HCT116 (cell line): Measurements from ENCODE around the gene ERBB4. TPM values are rescaled to one million over a fixed set of nuclear protein-coding genes. Genes with fewer than 3 reads are reported as not detected.

ENCODE experiments used
- ATAC-seq: fragments of 200-7000 bp; cut with Tn5 transposase; 2 replicates; pipeline ENCODE4 v1.9.1; 2020; ENCODE audit warnings: mild to moderate bottlenecking, moderate library complexity
- BruUV-seq: library from RNA; stranded (reverse); fragments of 400-500 nt; replicated peaks from 2 replicates; lab custom pipeline; 2021; lab: Mats Ljungman, UMichigan
- CTCF ChIA-PET: fragments of 300-600 bp; sonication (Branson Sonifier 250); formaldehyde crosslinking; loops from one replicate; lab custom pipeline; 2021; ENCODE audit warnings: antibody characterized with exemption; lab: Charles Lee
- POLR2A ChIA-PET: fragments of 300-600, 350-600 bp; sonication (Branson Sonifier 250); formaldehyde crosslinking; loops from one replicate; lab custom pipeline; 2021; ENCODE audit warnings: antibody characterized with exemption; lab: Charles Lee
- RAD21 ChIA-PET, 2 experiments: fragments of 300-600 bp; sonication (Branson Sonifier 250); formaldehyde crosslinking; loops; one replicate each; lab custom pipeline; 2023; ENCODE audit warnings: low total read pairs in 2 of 2; ENCODE audit not compliant: uncharacterized antibody in 2 of 2, unreplicated experiment in 2 of 2, low non-redundant PET in 1 of 2; lab: Charles Lee
- DNase-seq: peaks from one replicate; pipeline ENCODE4 v3.0.0-alpha.2; 2010; ENCODE audit warnings: low read depth, low spot score
- H2AFZ ChIP-seq: fragments of 200-600 bp; shearing (Covaris generic), sonication (generic); 2 replicates; pipeline ENCODE4 v1.6.1; 2017; ENCODE audit warnings: low read depth, mixed run types, mixed read lengths, antibody characterized with exemption, low read length; ENCODE audit not compliant: poor library complexity, severe bottlenecking
- H3K27ac ChIP-seq: 2 replicates; pipeline ENCODE4 v1.5.1; 2012; ENCODE audit warnings: low read depth, low read length
- H3K27me3 ChIP-seq: fragments of 200-600 bp; sonication (generic); 2 replicates; pipeline ENCODE4 v1.6.1; 2016; ENCODE audit warnings: mixed run types, low read length, mixed read lengths; ENCODE audit not compliant: insufficient read depth
- H3K36me3 ChIP-seq, 2 experiments: fragments of 200-500 bp in 1 of 2; fragments of 200-600 bp in 1 of 2; sonication (Bioruptor generic) in 1 of 2; sonication (generic) in 1 of 2; 2 replicates each; pipeline versions ENCODE4 v1.5.1 to v1.6.1; 2014 to 2016; ENCODE audit warnings: low read length in 2 of 2, inconsistent platforms in 1 of 2, mixed read lengths in 1 of 2, mixed run types in 1 of 2; ENCODE audit not compliant: insufficient read depth in 2 of 2, control insufficient read depth in 1 of 2
- H3K4me1 ChIP-seq, 2 experiments: fragments of 200-600 bp in 1 of 2; sonication (generic) in 1 of 2; 2 replicates each; pipeline versions ENCODE4 v1.5.1 to v1.6.1; 2012 to 2017; ENCODE audit warnings: low read length in 2 of 2, inconsistent platforms in 1 of 2, mild to moderate bottlenecking in 1 of 2, mixed read lengths in 1 of 2, mixed run types in 1 of 2, moderate library complexity in 1 of 2; ENCODE audit not compliant: insufficient read depth in 2 of 2, control insufficient read depth in 1 of 2
- H3K4me2 ChIP-seq: fragments of 200-600 bp; sonication (generic); 2 replicates; pipeline ENCODE4 v1.6.1; 2017; ENCODE audit warnings: mixed run types, low read length, mixed read lengths
- H3K4me3 ChIP-seq, 2 experiments: fragments of 200-600 bp in 1 of 2; sonication (generic) in 1 of 2; replicated peaks in 1 of 2; 2 replicates each; pipeline ENCODE4 v1.5.1; 2011 to 2016; ENCODE audit warnings: low read length in 2 of 2, control low read depth in 1 of 2, low read depth in 1 of 2, mild to moderate bottlenecking in 1 of 2, mixed read lengths in 1 of 2, mixed run types in 1 of 2
- H3K79me2 ChIP-seq: fragments of 200-600 bp; sonication (generic); 2 replicates; pipeline ENCODE4 v1.6.1; 2017; ENCODE audit warnings: mild to moderate bottlenecking, mixed run types, low read length, moderate library complexity, mixed read lengths; ENCODE audit not compliant: insufficient read depth
- H3K9ac ChIP-seq: fragments of 200-600 bp; sonication (generic); 2 replicates; pipeline ENCODE4 v1.6.1; 2016; ENCODE audit warnings: low read length, mixed read lengths
- H3K9me2 ChIP-seq: fragments of 200-600 bp; sonication (generic), shearing (Covaris generic); 2 replicates; pipeline ENCODE4 v1.6.1; 2017; ENCODE audit warnings: mixed run types, mild to moderate bottlenecking, moderate library complexity; ENCODE audit not compliant: insufficient read depth
- H3K9me3 ChIP-seq, 2 experiments: fragments of 200-500 bp in 1 of 2; fragments of 200-600 bp in 1 of 2; sonication (Bioruptor generic) in 1 of 2; sonication (generic) in 1 of 2; 2 replicates each; pipeline ENCODE4 v1.6.1; 2014 to 2017; ENCODE audit warnings: low read length in 2 of 2, mixed read lengths in 2 of 2, inconsistent platforms in 1 of 2, low read depth in 1 of 2, mild to moderate bottlenecking in 1 of 2, mixed run types in 1 of 2, moderate library complexity in 1 of 2; ENCODE audit not compliant: control insufficient read depth in 1 of 2, insufficient read depth in 1 of 2
- H4K20me1 ChIP-seq: fragments of 200-600 bp; sonication (generic), shearing (Covaris generic); 2 replicates; pipeline ENCODE4 v1.6.1; 2017; ENCODE audit warnings: mixed run types, mild to moderate bottlenecking, moderate library complexity; ENCODE audit not compliant: insufficient read depth
- CEBPB ChIP-seq: IDR thresholded peaks from 2 replicates; pipeline ENCODE4 v1.6.1; 2012; ENCODE audit warnings: low read depth
- EGR1 ChIP-seq: IDR thresholded peaks from 2 replicates; pipeline ENCODE4 v1.6.1; 2012; ENCODE audit warnings: low read depth
- ELF1 ChIP-seq: IDR thresholded peaks from 2 replicates; pipeline ENCODE4 v1.6.1; 2012; ENCODE audit warnings: low read depth, borderline replicate concordance
- EZH2 ChIP-seq: fragments of 200-600 bp; sonication (generic); IDR thresholded peaks from 2 replicates; pipeline ENCODE4 v1.6.1; 2017; ENCODE audit warnings: antibody characterized with exemption, mixed run types
- JUND ChIP-seq: IDR thresholded peaks from 2 replicates; pipeline ENCODE4 v1.6.1; 2012
- POLR2A ChIP-seq: IDR thresholded peaks from 2 replicates; pipeline ENCODE4 v1.7.0; 2011; ENCODE audit warnings: borderline replicate concordance; ENCODE audit not compliant: insufficient read depth, insufficient read length; ENCODE audit errors: extremely low read depth
- REST ChIP-seq: IDR thresholded peaks from 2 replicates; pipeline ENCODE4 v1.6.1; 2012; ENCODE audit warnings: low read depth
- SIN3A ChIP-seq: IDR thresholded peaks from 2 replicates; pipeline ENCODE4 v1.6.1; 2012; ENCODE audit warnings: low read depth
- SP1 ChIP-seq: IDR thresholded peaks from 2 replicates; pipeline ENCODE4 v1.6.1; 2012; ENCODE audit warnings: low read depth
- SRF ChIP-seq: IDR thresholded peaks from 2 replicates; pipeline ENCODE4 v1.6.1; 2012; ENCODE audit warnings: low read depth
- TCF7L2 ChIP-seq: IDR thresholded peaks from 2 replicates; pipeline ENCODE4 v1.7.0; 2011; ENCODE audit warnings: borderline replicate concordance, inconsistent platforms; ENCODE audit not compliant: insufficient read depth, insufficient read length; ENCODE audit errors: extremely low read depth
- YY1 ChIP-seq: IDR thresholded peaks from 2 replicates; pipeline ENCODE4 v1.6.1; 2011; ENCODE audit warnings: low read length, low read depth, moderate library complexity, mild to moderate bottlenecking; ENCODE audit not compliant: insufficient replicate concordance; ENCODE audit errors: extremely low read depth
- ZBTB33 ChIP-seq: IDR thresholded peaks from 2 replicates; pipeline ENCODE4 v1.6.1; 2011; ENCODE audit warnings: mild to moderate bottlenecking, low read length, moderate library complexity; ENCODE audit not compliant: insufficient replicate concordance; ENCODE audit errors: extremely low read depth
- ZNF274 ChIP-seq: fragments of 200-500 bp; sonication (Bioruptor generic); IDR thresholded peaks from 2 replicates; pipeline ENCODE4 v1.6.1; 2014; ENCODE audit warnings: mild to moderate bottlenecking, low read depth, low read length, inconsistent platforms
- intact Hi-C: fragments of 100-400 bp; cut with micrococcal nuclease; formaldehyde crosslinking; loops from 2 replicates; pipeline ENCODE4 v1.10.0; 2022
- total RNA-seq: library from RNA; stranded (reverse); gene quantifications from one replicate; pipeline ENCODE4 v1.2.1, GENCODE V29; 2021; ENCODE audit not compliant: unreplicated experiment

Gene ERBB4
- total RNA-seq, 1 experiment from 2014 or later, result 0.10 TPM

GRCh38 chr2:212379103-212379502, 159.5 kb downstream of the ERBB4 start:
- H3K79me2 ChIP-seq, result no peaks in the 10 kb centered on the region
- no peak overlapping the region for H3K27ac ChIP-seq
- H4K20me1 ChIP-seq, result no peaks in the 10 kb centered on the region
- ATAC-seq (no peak), DNase-seq (no peak)
- intact Hi-C loops, result no loop called here
- H3K9me3 ChIP-seq, result no peaks in the 10 kb centered on the region
- H3K27me3 ChIP-seq, result no peaks in the 10 kb centered on the region
- ChIA-PET CTCF (no interaction called here), POLR2A (no interaction called here), RAD21 (no interaction called here)
- no peak overlapping the region for H3K4me2 ChIP-seq
- H2AFZ ChIP-seq, result no peak overlapping the region
- no peaks in the 10 kb centered on the region for H3K36me3 ChIP-seq
- no peak overlapping the region for H3K9ac ChIP-seq
- TF ChIP-seq SP1, result no peak
- TF ChIP-seq SIN3A, result no peak
- TF ChIP-seq TCF7L2, result no peak
- TF ChIP-seq EGR1, result no peak
- no peak for TF ChIP-seq ZNF274
- TF ChIP-seq JUND, result no peak
- TF ChIP-seq SRF, result no peak
- TF ChIP-seq CEBPB, result no peak
- no peak for TF ChIP-seq POLR2A
- no TSS peak for BruUV-seq
- H3K4me1 ChIP-seq, result no peaks in the 10 kb centered on the region
- no peak overlapping the region for H3K4me3 ChIP-seq
- H3K9me2 ChIP-seq, result no peaks in the 10 kb centered on the region

- Histone ChIP-seq H3K9ac (no peak overlapping the region), H4K20me1 (no peaks in the 10 kb centered on the region), H3K4me3 (no peak overlapping the region), H3K9me2 (no peaks in the 10 kb centered on the region), H3K4me2 (no peak overlapping the region), H3K27me3 (no peaks in the 10 kb centered on the region), H3K79me2 (no peaks in the 10 kb centered on the region), H3K9me3 (no peaks in the 10 kb centered on the region), H3K4me1 (no peaks in the 10 kb centered on the region), H3K27ac (no peak overlapping the region), H2AFZ (no peak overlapping the region), H3K36me3 (no peaks in the 10 kb centered on the region)
- ATAC-seq (no peak), DNase-seq (no peak)
- ChIA-PET POLR2A (no interaction called here), RAD21 (no interaction called here), CTCF (no interaction called here)
- intact Hi-C loops, result no loop called here
- no TSS peak for BruUV-seq
- TF ChIP-seq REST (no peak), SP1 (no peak), EZH2 (no peak), ZBTB33 (no peak), JUND (no peak), ELF1 (no peak), YY1 (no peak)
Measured at GRCh38 chr2:212367431-212367830, 171.2 kb downstream of the ERBB4 start.
